Caco-2 (cell line): ENCODE measurements around the gene RNLS. TPM values are rescaled to one million over a fixed set of nuclear protein-coding genes. Genes with fewer than 3 reads are reported as not detected.

Experiments used
- BruUV-seq: library from RNA; stranded (reverse); fragments of 400-500 nt; replicated peaks from 2 replicates; lab custom pipeline; 2021; lab: Mats Ljungman, UMichigan
- CTCF ChIA-PET: fragments of 300-600 bp; sonication (Branson Sonifier 250); formaldehyde crosslinking; loops from one replicate; lab custom pipeline; 2022; ENCODE audit warnings: antibody characterized with exemption; lab: Charles Lee
- POLR2A ChIA-PET: fragments of 300-600 bp; sonication (Branson Sonifier 250); formaldehyde crosslinking; loops from one replicate; lab custom pipeline; 2022; ENCODE audit warnings: antibody characterized with exemption; lab: Charles Lee
- DNase-seq, 2 experiments: peaks; one replicate each; pipeline versions ENCODE4 v3.0.0 to v3.0.0-alpha.2; 2020 to 2022
- H3K27me3 ChIP-seq: replicated peaks from 2 replicates; pipeline ENCODE4 v1.6.0; 2011; ENCODE audit warnings: low read length; ENCODE audit not compliant: control insufficient read depth, insufficient read depth
- H3K36me3 ChIP-seq: 2 replicates; pipeline ENCODE4 v1.5.1; 2011; ENCODE audit warnings: low read length; ENCODE audit not compliant: control insufficient read depth, insufficient read depth
- H3K4me1 ChIP-seq: fragments of 250-450 bp; sonication (Bioruptor Pico); 2 replicates; pipeline ENCODE4 v1.5.1; 2020; ENCODE audit warnings: mild to moderate bottlenecking
- H3K4me3 ChIP-seq: 2 replicates; pipeline ENCODE4 v1.5.1; 2011; ENCODE audit warnings: low read depth, mild to moderate bottlenecking, control low read depth, low read length
- H3K9me3 ChIP-seq: fragments of 250-450 bp; sonication (Bioruptor Pico); 2 replicates; pipeline ENCODE4 v1.5.1; 2020; ENCODE audit warnings: mild to moderate bottlenecking, moderate library complexity
- H3K27ac Mint-ChIP-seq: one replicate; pipeline ENCODE4 v1.8.0; 2022; ENCODE audit warnings: mixed read lengths; ENCODE audit not compliant: unreplicated experiment
- H3K27me3 Mint-ChIP-seq: one replicate; pipeline ENCODE4 v1.8.0; 2022; ENCODE audit warnings: mixed read lengths; ENCODE audit not compliant: insufficient read depth, unreplicated experiment
- H3K36me3 Mint-ChIP-seq: one replicate; pipeline ENCODE4 v1.8.0; 2022; ENCODE audit warnings: mild to moderate bottlenecking, mixed read lengths; ENCODE audit not compliant: insufficient read depth, unreplicated experiment
- H3K4me1 Mint-ChIP-seq: one replicate; pipeline ENCODE4 v1.8.0; 2022; ENCODE audit warnings: low read depth, mixed read lengths; ENCODE audit not compliant: unreplicated experiment
- H3K4me3 Mint-ChIP-seq: one replicate; pipeline ENCODE4 v1.8.0; 2022; ENCODE audit warnings: mild to moderate bottlenecking, moderate library complexity, mixed read lengths; ENCODE audit not compliant: unreplicated experiment
- H3K9me3 Mint-ChIP-seq: one replicate; pipeline ENCODE4 v1.8.0; 2022; ENCODE audit warnings: mixed read lengths; ENCODE audit not compliant: unreplicated experiment
- intact Hi-C: fragments of 100-400 bp; cut with micrococcal nuclease; formaldehyde crosslinking; loops from one replicate; pipeline ENCODE4 v1.10.0; 2022; ENCODE audit not compliant: unreplicated experiment
- total RNA-seq: library from RNA; stranded (reverse); gene quantifications from 2 replicates; pipeline ENCODE4 v1.2.3, GENCODE V29; 2022
- TF ChIP-seq, protein P1 (sequence below), 2 experiments: fragments of 200-600 bp in 1 of 2; IDR thresholded peaks; 1 replicate in 1 of 2; 2 replicates in 1 of 2; pipeline versions ENCODE4 v1.5.1 to v1.8.0; 2011 to 2022; ENCODE audit warnings: antibody characterized with exemption in 1 of 2, control low read depth in 1 of 2, inconsistent platforms in 1 of 2, low read depth in 1 of 2, low read length in 1 of 2, mild to moderate bottlenecking in 1 of 2, moderate library complexity in 1 of 2; ENCODE audit not compliant: insufficient read depth in 1 of 2, severe bottlenecking in 1 of 2, unreplicated experiment in 1 of 2

Gene RNLS
- total RNA-seq, 1 experiment from 2014 or later, result 5.7 TPM

DNA sequence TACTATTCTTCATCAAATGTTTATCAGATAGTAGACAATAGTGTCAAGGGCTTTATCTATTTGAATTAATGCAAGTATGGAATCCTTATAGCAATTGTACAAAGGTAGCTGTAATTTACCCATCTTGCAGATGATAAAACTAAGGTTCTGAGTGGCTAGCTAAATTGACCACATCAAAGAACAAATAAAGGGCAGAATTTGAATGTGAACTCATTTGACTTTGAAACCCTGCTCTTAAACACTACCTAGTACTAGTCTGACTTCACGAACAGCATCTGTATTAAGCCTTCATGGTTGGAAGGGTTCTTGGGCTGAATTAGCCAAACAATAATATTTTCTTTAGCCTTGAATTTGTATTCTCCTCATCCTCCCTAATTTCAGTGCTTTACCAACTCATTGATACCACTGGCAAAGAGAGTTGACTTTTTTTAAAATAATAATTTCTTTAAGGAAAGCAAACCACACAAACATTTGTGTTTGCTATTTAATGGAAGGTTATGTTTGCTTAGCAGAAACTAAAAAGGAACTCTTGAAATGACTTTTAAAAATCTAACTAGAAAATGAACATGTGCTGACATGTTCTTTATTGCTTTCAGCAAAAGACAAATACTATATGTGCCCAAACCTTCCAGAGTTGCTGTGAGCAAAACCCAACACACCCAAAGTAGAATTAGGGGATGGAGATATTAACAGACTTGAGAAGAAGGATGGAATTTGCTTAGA, 322.6 kb downstream of the RNLS start:
- BruUV-seq, result no TSS peak
- Histone ChIP-seq H3K4me3 (no peak overlapping the region), H3K27me3 (no peaks in the 10 kb centered on the region), H3K36me3 (no peaks in the 10 kb centered on the region), H3K4me1 (no peaks in the 10 kb centered on the region), H3K9me3 (no peaks in the 10 kb centered on the region)
- POLR2A ChIA-PET, result no interaction called here
- Mint-ChIP-seq H3K27me3 (no peaks in the 10 kb centered on the region), H3K4me3 (no peak overlapping the region), H3K36me3 (no peaks in the 10 kb centered on the region), H3K27ac (no peak overlapping the region), H3K4me1 (no peaks in the 10 kb centered on the region), H3K9me3 (no peaks in the 10 kb centered on the region)
- CTCF ChIA-PET, result no interaction called here
- intact Hi-C loops, result no loop called here
- TF ChIP-seq, protein P1, sequence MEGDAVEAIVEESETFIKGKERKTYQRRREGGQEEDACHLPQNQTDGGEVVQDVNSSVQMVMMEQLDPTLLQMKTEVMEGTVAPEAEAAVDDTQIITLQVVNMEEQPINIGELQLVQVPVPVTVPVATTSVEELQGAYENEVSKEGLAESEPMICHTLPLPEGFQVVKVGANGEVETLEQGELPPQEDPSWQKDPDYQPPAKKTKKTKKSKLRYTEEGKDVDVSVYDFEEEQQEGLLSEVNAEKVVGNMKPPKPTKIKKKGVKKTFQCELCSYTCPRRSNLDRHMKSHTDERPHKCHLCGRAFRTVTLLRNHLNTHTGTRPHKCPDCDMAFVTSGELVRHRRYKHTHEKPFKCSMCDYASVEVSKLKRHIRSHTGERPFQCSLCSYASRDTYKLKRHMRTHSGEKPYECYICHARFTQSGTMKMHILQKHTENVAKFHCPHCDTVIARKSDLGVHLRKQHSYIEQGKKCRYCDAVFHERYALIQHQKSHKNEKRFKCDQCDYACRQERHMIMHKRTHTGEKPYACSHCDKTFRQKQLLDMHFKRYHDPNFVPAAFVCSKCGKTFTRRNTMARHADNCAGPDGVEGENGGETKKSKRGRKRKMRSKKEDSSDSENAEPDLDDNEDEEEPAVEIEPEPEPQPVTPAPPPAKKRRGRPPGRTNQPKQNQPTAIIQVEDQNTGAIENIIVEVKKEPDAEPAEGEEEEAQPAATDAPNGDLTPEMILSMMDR (IDR thresholded peaks at IDR 0.05; ENCODE audit: insufficient read depth in 1 of 2, low read depth in 1 of 2, low read length in 1 of 2, severe bottlenecking in 1 of 2, unreplicated experiment in 1 of 2), result no peak
- no peak for DNase-seq

DNA sequence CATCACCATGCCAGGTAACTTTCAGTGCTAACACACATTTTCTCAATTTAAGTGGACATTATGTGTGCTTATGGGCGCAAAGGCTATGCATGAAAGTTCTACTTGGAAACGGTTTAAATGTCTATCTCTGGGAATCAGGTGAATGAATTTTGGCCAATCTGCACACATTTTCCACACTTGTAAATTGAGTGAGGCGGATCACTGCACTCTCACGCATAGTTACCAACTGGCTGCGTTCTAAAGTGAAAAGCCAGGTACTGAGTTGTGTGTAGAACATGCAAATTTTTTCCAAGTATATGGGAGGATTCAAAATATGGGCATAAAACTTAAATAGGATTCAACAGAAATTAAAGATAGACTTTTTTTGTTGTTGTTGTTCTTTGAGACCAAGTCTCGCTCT, 323.7 kb downstream of the RNLS start:
- TF ChIP-seq, protein P1 (IDR thresholded peaks at IDR 0.05; ENCODE audit: insufficient read depth in 1 of 2, low read depth in 1 of 2, low read length in 1 of 2, severe bottlenecking in 1 of 2, unreplicated experiment in 1 of 2), result no peak
- ChIA-PET CTCF (no interaction called here), POLR2A (no interaction called here)
- H3K4me3 ChIP-seq, result no peak overlapping the region
- H3K9me3 Mint-ChIP-seq, result no peaks in the 10 kb centered on the region
- no TSS peak for BruUV-seq
- no peaks in the 10 kb centered on the region for H3K4me1 ChIP-seq
- H3K36me3 ChIP-seq, result no peaks in the 10 kb centered on the region
- H3K36me3 Mint-ChIP-seq, result no peaks in the 10 kb centered on the region
- no peak for DNase-seq
- no peaks in the 10 kb centered on the region for H3K27me3 ChIP-seq
- no peaks in the 10 kb centered on the region for H3K9me3 ChIP-seq
- intact Hi-C loops, result no loop called here
- H3K4me3 Mint-ChIP-seq, result no peak overlapping the region
- H3K27ac Mint-ChIP-seq, result no peak overlapping the region
- H3K4me1 Mint-ChIP-seq, result no peaks in the 10 kb centered on the region
- H3K27me3 Mint-ChIP-seq, result no peaks in the 10 kb centered on the region

DNA sequence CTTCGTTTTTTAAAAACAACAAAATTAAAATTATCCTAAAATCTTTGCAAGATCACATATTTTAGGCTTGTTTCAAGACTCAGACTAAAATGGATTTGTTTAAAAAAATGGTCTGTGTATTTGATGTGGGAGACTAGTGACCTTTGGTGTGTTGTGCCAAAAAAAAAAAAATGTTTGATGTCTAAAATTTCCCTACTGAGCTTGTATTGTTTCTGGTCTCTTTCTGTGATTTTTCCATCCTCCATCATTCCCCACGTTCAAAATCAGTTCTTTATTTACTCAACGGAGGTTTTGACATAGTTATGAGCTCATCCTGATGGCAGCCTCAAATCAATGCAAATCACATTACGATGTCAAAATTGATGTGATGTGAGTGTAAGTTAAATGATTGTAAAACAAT, 326.2 kb downstream of the RNLS start:
- Histone ChIP-seq H3K27me3 (no peaks in the 10 kb centered on the region), H3K9me3 (no peaks in the 10 kb centered on the region), H3K4me1 (no peaks in the 10 kb centered on the region), H3K4me3 (no peak overlapping the region), H3K36me3 (no peaks in the 10 kb centered on the region)
- TF ChIP-seq, protein P1 (IDR thresholded peaks at IDR 0.05; ENCODE audit: insufficient read depth in 1 of 2, low read depth in 1 of 2, low read length in 1 of 2, severe bottlenecking in 1 of 2, unreplicated experiment in 1 of 2), result no peak
- POLR2A ChIA-PET, result interaction anchor here (0.7 kb wide), 1 partner anchor 130 kb away, joined by 4 read pairs; no protein-coding TSS in a partner anchor
- Mint-ChIP-seq H3K4me1 (no peaks in the 10 kb centered on the region), H3K36me3 (no peaks in the 10 kb centered on the region), H3K9me3 (no peaks in the 10 kb centered on the region), H3K27ac (no peak overlapping the region), H3K27me3 (no peaks in the 10 kb centered on the region), H3K4me3 (no peak overlapping the region)
- no TSS peak for BruUV-seq
- CTCF ChIA-PET, result no interaction called here
- DNase-seq, result no peak
- intact Hi-C loops, result no loop called here
